Measurements from ENCODE around the gene ITGA3.

Gene ITGA3

DNA sequence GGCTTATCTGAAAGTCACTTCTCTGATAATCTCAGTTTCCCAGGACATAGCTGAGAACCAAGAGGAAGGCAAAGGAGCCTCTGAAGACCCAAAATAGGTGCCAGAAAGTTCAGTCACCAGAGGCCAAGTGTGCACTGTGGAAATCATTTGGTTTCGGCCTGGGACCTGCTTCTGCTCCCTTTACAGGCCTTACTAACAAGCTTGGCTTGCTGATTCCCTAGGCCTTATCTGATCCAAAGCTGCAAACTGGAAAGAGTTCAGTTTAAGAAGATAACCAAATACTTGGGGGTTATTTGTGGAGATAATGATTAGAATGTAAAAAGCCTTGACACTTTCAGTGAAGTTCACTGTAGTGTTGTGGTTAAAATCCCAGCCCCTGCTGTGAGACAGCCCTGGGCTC, 17.0 kb downstream of the ITGA3 start:
- DNase-seq = no peak

DNA sequence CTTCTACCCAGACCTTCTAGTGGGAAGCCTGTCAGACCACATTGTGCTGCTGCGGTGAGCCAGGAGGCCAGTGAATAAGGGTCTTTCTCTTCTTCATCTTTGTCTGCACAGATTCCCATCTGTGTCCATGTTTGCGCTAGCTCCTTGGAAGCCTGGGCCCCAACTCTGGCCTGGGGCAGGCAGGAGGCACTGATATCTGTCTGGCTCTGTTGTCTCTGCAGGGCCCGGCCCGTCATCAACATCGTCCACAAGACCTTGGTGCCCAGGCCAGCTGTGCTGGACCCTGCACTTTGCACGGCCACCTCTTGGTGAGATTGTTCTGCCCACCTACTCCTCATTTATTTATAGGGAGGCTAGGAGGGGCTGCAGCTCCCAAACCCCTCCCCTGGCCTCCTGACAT, 18.3 kb downstream of the ITGA3 start:
- no peak for DNase-seq

DNA sequence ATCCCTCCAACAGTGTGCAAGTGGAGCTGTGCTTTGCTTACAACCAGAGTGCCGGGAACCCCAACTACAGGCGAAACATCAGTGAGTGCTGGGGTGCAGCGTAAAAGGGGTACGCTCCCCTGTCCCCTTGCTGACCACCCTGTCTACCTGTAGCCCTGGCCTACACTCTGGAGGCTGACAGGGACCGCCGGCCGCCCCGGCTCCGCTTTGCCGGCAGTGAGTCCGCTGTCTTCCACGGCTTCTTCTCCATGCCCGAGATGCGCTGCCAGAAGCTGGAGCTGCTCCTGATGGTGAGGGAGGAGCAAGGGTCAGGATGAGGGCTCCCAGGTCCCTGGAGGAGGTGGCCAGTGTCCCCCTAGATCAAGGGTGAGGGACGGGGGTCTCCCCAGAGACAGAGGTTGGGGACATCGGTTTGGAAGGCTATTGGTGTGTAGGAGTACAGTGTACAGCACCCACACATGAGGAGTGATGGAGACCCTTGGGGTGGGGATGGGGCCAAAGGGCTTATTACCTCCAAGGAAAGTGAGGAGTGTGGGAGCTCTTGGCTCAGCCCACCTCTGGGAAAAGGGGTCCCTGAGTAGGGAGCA, 19.6 kb downstream of the ITGA3 start:
- no peak for DNase-seq

DNA sequence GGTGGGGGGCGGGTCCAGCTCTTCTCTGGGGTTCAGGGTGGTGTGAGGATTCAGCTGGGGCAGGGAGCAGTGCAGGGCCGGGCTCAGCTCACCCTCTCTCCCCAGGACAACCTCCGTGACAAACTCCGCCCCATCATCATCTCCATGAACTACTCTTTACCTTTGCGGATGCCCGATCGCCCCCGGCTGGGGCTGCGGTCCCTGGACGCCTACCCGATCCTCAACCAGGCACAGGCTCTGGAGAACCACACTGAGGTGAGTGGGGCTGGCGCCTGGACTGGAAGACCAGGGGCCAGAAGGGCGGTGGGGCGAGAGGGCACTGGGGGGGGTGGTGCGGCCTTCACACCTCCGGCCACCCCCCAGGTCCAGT, 20.3 kb downstream of the ITGA3 start:
- DNase-seq = no peak

DNA sequence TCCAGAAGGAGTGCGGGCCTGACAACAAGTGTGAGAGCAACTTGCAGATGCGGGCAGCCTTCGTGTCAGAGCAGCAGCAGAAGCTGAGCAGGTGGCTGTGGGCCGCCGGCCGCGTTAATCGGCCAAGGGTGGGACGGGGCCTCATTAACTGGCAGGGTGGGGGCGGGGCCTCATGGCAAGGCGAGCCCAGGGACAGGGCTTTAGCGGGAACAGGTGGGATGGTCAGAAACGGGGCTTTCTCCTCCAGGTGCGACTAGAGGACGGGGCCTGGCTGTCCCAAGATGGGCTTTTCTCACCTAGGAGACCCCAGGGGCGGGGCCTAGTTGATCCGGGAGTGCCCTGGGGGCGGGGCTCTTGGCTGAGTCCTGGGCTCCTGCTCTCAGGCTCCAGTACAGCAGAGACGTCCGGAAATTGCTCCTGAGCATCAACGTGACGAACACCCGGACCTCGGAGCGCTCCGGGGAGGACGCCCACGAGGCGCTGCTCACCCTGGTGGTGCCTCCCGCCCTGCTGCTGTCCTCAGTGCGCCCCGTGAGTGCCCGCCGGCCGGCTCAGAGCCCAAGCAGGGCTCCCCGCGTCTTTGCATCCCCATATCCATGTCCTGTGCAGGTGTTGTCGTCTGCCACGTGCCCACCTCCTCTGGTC, 20.8 kb downstream of the ITGA3 start:
- no peak for DNase-seq

DNA sequence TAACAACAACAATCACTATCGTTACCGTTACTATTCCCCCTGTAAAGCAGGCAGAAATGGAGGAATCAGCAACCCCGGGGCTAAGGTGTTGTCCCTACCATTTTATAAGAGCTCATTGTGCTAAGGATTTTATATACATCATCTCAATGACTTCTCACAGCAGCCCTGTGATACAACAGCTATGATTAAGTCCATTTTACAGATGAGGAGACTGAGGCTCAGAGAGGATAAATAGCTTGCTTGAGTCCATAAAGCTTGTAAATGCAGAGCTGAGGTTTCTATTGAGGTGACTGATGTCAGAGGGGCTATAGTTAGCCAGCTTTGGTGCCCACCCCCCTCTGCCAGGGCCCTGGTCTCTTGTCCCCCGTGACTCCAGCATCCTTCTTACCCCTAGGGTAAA, 22.5 kb downstream of the ITGA3 start:
- DNase-seq = no peak

DNA sequence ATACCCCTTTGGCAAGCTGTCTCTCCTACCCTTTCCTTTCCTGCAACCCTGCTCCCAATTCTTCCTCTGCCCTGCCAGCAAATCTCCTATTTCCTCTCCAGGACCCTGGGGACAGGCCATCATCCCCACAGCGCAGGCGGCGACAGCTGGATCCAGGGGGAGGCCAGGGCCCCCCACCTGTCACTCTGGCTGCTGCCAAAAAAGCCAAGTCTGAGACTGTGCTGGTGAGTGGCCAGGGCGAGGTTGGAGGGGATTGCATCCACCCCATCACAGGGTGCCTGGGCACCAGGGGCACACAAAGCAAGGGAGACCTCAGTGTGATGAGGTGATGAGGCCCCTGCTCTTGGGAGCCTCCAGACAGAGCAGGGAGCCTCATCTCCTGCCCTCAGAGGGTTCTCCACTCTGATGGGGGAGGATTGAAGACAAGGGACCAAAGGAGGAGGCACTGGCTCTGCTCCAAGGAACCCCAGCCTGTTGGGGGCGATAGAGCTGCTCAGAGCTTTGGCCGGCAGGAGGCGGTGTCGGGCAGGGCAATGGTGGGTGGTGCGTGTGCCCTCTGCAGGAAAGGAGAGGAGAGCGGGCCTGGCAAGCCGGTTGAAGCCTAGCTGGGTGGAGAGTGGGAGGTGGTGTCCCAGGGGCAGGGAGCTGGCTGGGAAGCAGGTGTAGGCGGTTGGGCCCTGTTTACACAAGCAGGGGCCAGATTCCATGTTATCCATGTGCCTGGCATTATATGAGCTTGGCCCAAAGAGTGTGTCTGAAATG, 23.6 kb downstream of the ITGA3 start:
- DNase-seq = no peak

DNA sequence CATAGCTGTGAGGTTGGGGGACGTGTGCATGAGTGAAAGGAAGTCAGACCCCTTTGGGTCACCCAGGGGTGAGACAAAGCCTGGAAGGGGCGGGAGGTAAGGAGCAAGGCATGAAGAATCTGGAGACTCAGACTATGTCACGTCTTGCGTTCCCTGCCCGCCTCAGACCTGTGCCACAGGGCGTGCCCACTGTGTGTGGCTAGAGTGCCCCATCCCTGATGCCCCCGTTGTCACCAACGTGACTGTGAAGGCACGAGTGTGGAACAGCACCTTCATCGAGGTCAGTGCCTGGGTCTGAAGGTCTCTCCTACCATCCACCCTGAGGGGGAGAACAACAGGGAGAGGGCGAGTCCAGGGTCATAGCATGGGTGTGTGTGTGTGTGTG, 24.2 kb downstream of the ITGA3 start:
- no peak for DNase-seq

DNA sequence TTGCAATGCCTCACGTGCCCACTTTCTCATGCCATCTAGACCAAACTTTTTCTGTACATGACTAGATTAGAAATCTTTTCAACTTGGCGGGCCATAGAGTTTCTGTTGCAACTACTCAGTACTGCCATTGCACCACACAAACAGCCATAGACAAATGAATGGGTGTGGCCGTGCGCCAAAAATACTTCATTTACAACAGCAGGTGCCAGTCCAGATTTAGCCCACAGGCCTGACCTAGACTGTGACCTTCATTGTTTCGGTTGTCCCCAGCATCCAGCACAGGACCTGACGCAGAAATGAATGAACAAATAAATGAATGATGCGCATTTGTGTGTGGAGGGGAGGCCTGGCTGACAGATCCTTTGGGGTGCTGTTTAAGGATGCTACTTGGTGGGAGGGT, 24.9 kb downstream of the ITGA3 start:
- no peak for DNase-seq

DNA sequence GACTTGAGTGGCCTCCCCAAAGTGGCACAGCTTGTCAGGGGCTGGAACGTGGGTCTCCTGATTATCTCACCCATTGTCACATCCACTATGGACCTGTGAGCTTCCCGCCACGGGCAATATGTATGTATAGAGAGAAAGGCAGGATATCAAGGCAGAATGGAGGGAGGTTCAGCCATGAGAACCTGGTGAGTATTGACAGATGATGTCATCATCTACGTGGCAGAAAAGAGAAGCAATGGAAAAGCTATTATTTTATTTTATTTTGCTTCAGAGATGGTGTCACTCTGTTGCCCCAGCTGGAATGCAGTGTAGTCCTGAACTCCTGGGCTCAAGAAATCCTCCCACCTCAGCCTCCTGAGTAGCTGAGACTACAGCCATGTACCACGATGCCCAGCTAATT, 25.8 kb downstream of the ITGA3 start:
- no peak for DNase-seq

DNA sequence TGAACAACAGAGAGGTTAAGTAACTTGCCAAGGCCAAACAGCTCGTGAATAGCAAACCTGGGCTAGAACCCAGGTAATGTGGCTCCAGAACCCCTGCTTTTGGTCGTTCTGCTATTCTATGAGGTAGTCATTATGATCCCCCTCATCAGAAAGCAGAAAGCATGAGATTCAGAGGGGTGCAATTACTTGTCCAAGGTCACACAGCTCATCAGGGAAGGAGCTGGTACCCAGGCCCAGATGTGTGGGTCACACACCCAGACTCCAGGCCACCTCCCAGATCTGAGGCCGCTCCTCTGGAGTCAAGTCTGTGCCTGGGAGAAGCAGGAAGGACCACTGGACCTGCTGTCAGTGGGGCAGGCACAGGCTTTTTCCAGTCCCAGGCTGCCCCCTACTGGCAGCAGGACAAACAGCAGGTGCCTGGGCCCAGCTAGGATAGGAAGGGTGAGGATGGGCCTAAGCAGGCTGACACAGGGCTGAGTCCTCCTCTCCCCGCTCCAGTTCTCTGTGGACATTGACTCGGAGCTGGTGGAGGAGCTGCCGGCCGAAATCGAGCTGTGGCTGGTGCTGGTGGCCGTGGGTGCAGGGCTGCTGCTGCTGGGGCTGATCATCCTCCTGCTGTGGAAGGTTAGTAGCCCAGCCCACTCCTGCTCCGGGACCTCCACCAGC, 31.5 kb downstream of the ITGA3 start:
- DNase-seq = peak; percentile 50

DNA sequence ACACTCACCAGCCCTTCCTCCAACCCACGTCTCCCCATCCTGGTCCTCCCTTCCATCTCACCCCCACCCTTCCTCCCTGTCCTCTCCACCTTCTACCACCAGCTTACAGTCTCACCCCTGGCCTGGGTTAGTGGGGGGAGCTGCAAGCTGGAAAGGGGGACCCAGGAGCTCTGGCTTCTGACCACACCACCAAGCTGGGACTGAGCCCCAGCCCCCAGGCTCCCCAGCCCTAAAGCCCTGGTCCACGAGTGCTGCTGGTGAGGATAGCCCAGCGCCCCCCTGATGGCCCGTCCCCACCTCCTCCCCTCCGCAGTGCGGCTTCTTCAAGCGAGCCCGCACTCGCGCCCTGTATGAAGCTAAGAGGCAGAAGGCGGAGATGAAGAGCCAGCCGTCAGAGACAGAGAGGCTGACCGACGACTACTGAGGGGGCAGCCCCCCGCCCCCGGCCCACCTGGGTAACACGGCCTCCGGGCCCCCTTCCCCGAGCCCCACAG, 32.0 kb downstream of the ITGA3 start:
- no peak for DNase-seq

DNA sequence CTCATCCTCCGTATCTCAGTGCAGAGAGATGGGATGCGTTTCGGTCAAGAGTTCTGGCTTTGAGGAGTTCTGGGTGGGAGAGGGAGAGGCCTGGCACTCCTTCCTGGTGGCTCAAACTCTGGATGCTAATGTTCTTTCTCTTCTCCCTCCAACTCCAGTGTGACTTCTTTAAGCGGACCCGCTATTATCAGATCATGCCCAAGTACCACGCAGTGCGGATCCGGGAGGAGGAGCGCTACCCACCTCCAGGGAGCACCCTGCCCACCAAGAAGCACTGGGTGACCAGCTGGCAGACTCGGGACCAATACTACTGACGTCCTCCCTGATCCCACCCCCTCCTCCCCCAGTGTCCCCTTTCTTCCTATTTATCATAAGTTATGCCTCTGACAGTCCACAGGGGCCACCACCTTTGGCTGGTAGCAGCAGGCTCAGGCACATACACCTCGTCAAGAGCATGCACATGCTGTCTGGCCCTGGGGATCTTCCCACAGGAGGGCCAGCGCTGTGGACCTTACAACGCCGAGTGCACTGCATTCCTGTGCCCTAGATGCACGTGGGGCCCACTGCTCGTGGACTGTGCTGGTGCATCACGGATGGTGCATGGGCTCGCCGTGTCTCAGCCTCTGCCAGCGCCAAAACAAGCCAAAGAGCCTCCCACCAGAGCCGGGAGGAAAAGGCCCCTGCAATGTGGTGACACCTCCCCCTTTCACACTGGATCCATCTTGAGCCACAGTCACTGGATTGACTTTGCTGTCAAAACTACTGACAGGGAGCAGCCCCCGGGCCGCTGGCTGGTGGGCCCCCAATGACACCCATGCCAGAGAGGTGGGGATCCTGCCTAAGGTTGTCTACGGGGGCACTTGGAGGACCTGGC, 33.3 kb downstream of the ITGA3 start:
- DNase-seq = no peak

DNA sequence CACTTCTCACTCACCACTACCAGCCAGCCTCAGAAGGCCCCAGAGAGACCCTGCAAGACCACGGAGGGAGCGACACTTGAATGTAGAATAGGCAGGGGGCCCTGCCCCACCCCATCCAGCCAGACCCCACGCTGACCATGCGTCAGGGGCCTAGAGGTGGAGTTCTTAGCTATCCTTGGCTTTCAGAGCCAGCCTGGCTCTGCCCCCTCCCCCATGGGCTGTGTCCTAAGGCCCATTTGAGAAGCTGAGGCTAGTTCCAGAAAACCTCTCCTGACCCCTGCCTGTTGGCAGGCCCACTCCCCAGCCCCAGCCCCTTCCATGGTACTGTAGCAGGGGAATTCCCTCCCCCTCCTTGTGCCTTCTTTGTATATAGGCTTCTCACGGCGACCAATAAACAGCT, 34.2 kb downstream of the ITGA3 start:
- no peak for DNase-seq

DNA sequence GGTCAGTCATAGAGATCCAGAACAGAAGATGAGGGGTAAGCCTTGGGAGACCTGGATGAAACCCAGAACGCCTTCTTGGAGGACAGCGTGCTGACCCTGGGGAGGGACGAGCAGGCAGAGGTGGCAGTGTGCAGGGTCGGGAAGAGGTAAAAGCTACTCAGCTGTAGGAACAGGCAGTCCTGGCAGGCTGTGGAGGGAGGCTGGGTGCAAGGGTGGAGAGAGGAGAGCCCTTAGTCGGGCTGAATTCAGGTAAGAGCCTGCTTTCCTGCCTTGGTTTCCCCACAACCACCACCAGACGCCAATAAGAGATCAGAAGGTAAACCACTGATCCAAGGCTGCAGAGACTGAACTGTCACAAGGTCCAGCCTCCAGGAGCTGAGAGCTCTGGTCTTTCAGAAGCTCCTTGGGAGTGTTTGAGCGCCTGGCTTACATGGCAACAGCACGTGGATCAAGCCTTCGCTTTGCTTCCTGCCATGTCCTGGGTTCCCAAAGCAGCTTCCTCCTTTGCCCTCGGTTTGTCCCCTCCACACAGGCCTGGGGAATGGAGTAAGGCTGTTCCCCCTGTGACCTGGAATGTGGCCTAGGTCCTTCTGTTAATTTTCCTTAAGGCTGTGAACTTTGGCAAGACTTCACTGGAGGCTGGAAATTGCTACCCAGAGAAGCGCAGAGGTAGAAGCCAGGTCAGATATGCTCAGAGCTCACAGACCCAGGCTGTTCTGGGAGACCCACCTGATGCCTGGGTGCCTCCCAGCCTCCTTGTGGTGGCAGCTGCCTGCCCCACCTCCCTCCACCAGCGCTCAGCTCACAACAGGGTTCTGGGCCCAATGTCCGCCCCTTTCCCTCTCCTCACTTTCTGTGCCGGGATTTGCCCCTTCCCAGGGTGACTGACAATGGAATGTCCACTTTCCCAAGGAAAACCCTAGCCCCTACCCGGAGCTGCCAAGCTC, 35.3 kb downstream of the ITGA3 start:
- no peak for DNase-seq

DNA sequence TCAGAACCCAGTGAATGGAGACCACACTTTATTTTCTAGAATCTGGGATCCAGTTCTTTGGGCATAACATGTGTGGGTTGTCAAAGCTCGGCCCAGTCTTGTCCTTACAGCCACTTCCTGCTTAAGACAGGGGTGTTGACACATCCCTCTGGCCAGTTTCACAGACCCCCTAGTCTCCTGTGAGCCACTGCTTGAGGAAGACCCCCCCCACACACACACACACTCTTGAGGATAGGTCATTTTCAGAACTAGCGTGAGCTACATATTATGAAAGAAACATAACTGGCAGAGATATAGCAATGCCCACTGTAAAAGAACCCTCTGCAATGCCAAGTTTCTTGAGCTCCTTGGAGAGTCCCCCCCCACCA, 36.0 kb downstream of the ITGA3 start:
- DNase-seq = no peak

DNA sequence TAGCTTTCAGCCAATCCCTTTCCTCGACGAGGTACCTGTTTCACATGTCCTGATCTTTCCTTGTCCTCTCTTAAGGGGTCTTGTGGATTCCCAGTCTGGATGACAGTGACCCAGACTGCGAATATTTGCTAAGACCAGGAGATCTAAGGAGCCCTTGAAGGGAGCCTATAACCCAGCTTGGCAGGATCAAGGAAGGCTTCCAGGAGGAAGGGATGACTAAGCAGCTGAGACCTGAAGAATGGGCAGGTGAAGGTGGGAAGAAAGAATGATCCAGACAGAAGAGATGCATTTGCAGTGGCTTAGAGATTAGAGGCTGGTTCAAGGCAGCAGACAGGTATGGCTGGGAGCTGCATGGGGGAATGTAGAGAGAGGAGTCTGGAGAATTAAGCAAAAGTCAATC, 37.3 kb downstream of the ITGA3 start:
- DNase-seq = no peak

DNA sequence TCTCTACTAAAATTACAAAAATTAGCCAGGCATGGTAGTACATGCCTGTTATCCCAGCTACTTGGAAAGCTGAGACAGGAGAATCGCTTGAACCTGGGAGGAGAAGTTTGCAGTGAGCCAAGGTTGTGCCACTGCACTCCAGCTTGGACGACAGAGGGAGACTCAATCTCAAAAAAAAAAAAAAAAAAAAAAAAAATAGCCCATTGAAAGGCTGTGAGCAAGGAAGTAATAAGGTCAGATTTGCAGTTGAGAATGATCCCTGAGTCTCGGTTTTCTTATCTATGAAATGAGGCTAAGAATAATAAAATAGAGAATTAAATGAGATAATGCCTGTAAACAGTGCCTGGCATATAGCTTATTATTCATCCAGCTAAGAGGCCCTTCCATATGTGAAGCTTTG, 37.9 kb downstream of the ITGA3 start:
- no peak for DNase-seq

DNA sequence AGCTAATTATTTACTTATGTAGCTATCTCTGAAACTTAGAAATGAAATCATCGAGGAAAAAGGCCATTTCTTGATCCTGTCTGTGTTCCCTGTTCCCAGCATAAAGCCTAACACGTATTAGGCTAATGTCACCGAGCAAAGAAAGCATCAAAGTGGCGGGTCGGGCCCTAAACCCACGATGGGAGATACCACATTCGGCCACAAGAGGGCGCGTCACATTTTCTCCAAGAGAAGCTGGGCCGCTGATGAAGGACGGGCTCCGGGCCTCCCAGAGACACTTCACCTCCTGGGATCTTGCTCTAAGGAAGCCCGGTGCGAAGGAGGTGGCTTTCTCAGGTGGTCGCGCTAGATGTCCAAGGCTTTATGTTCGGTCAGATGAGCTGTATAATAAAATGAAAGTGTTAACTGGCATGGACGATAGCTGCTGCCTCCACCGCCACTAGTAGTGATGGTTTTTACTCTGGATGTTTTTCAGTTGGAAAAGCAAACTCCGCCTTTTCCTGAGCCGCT, 38.4 kb downstream of the ITGA3 start:
- DNase-seq = peak; percentile 76

DNA sequence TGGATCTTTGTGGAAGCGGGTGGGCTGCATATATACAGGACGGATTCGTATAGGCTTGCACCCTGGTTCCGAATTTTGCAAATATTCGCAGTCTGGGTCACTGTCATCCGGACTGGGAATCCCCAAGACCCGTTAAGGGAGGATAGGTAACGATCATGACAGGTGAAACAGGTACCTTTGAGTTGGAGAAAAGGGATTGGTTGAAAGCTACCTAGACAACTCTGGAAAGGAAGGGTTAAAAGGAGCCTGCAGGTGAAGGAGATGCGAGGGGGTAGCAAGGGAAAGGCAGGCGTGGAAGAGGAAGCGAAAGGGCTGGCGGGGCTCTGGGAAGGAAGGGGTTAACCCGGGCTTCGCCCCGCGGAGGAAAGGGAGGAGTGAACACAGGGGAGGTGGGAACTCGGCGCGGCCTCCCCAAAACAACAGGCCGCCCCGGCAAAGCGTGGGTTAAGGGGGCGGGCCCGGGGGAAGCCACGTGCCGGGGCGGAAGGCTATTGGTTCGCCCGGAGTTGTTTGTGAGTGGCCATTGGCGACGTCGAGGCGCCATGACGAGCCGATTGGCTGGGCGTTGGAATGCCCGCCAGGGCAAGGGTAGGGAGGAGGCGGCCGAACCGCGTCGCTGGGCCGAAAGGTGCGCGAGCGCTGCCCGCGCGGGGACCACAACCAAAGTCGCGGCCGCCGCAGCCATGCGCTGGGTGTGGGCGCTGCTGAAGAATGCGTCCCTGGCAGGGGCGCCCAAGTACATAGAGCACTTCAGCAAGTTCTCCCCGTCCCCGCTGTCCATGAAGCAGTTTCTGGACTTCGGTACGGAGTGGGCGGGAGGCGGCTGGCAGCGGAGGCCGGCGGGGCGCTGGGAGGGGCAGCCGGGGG, 39.1 kb downstream of the ITGA3 start, which contains the start of gene PDK2:
Gene PDK2, plus strand, starts transcription at position 599 of the 867 bp plus-strand sequence. Its CDS starts 85 bp downstream, at position 684.
- DNase-seq = peak; percentile 80
